Prostate gland (tissue), 2 donors: Measurements from ENCODE around the gene AKAP13.

Experiments
- POLR2A ChIP-seq: fragments of 450-650 bp; IDR thresholded peaks from one replicate; pipeline ENCODE4 v1.6.1; 2016; ENCODE audit warnings: antibody characterized with exemption, mild to moderate bottlenecking
- POLR2AphosphoS5 ChIP-seq: sonication (generic); formaldehyde crosslinking; IDR thresholded peaks from one replicate; pipeline ENCODE4 v1.6.1; 2017; ENCODE audit warnings: antibody characterized with exemption
- TF ChIP-seq, protein P1 (sequence below), 4 experiments: fragments of 200-600 bp in 2 of 4; fragments of 450-650 bp in 2 of 4; sonication (generic) in 2 of 4; IDR thresholded peaks; 1 replicate in 3 of 4; 2 replicates in 1 of 4; pipeline ENCODE4 v1.5.1; 2016 to 2019; ENCODE audit warnings: antibody characterized with exemption in 4 of 4, mild to moderate bottlenecking in 2 of 4, moderate library complexity in 2 of 4

- TF ChIP-seq, protein P1, sequence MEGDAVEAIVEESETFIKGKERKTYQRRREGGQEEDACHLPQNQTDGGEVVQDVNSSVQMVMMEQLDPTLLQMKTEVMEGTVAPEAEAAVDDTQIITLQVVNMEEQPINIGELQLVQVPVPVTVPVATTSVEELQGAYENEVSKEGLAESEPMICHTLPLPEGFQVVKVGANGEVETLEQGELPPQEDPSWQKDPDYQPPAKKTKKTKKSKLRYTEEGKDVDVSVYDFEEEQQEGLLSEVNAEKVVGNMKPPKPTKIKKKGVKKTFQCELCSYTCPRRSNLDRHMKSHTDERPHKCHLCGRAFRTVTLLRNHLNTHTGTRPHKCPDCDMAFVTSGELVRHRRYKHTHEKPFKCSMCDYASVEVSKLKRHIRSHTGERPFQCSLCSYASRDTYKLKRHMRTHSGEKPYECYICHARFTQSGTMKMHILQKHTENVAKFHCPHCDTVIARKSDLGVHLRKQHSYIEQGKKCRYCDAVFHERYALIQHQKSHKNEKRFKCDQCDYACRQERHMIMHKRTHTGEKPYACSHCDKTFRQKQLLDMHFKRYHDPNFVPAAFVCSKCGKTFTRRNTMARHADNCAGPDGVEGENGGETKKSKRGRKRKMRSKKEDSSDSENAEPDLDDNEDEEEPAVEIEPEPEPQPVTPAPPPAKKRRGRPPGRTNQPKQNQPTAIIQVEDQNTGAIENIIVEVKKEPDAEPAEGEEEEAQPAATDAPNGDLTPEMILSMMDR (IDR thresholded peaks at IDR 0.05) = no peak
- TF ChIP-seq POLR2A = no peak
- no peak for TF ChIP-seq POLR2AphosphoS5
Measured at GRCh38 chr15:85792102-85792731, 411.8 kb downstream of the AKAP13 start.
